Thymus (tissue), 2 donors: Measurements from ENCODE around the gene UPK3BL2. TPM values are rescaled to one million over a fixed set of nuclear protein-coding genes. Genes with fewer than 3 reads are reported as not detected.

ENCODE experiments used
- polyA plus RNA-seq: library from polyadenylated mRNA; stranded (reverse); fragments of 200-250 nt; gene quantifications from one replicate; pipeline ENCODE4 v1.2.3, GENCODE V29; 2013
- total RNA-seq: library from RNA; stranded (reverse); fragments of 120-200 nt; gene quantifications from one replicate; pipeline ENCODE4 v1.2.4, GENCODE V29; 2013
- donor health status: healthy.

Gene UPK3BL2
- total and polyA plus RNA-seq, 2 donors: 2.8 to 28.2 TPM

Other genes with a start within 250 kb of the UPK3BL2 start
- gene SPDYE6, start 187.3 kb downstream of the UPK3BL2 start, total RNA-seq: not detected
- gene SPDYE6, start 187.3 kb downstream of the UPK3BL2 start, polyA plus RNA-seq: 0.16 TPM
- gene PRKRIP1, start 147.3 kb downstream of the UPK3BL2 start, total RNA-seq: 19.4 TPM
- gene PRKRIP1, start 147.3 kb downstream of the UPK3BL2 start, polyA plus RNA-seq: 54.4 TPM
- 13.6 TPM for gene ORAI2, start 110.1 kb downstream of the UPK3BL2 start, total RNA-seq
- gene ORAI2, start 110.1 kb downstream of the UPK3BL2 start, polyA plus RNA-seq: 11.6 TPM
- 10.0 TPM for gene ALKBH4, start 78.8 kb downstream of the UPK3BL2 start, total RNA-seq
- gene ALKBH4, start 78.8 kb downstream of the UPK3BL2 start, polyA plus RNA-seq: 11.4 TPM
- 16.2 TPM for gene LRWD1, start 78.7 kb downstream of the UPK3BL2 start, total RNA-seq
- 19.9 TPM for gene LRWD1, start 78.7 kb downstream of the UPK3BL2 start, polyA plus RNA-seq
- gene POLR2J, start 64.8 kb downstream of the UPK3BL2 start, total RNA-seq: 76.0 TPM
- 67.1 TPM for gene POLR2J, start 64.8 kb downstream of the UPK3BL2 start, polyA plus RNA-seq
- gene RASA4B, start 25.9 kb downstream of the UPK3BL2 start, total RNA-seq: 7.2 TPM
- gene RASA4B, start 25.9 kb downstream of the UPK3BL2 start, polyA plus RNA-seq: 14.7 TPM
- 0.05 TPM for gene SPDYE2, start 7.5 kb upstream of the UPK3BL2 start, total RNA-seq
- gene SPDYE2, start 7.5 kb upstream of the UPK3BL2 start, polyA plus RNA-seq: 0.05 TPM
- 26.3 TPM for gene POLR2J3, start 28.9 kb upstream of the UPK3BL2 start, total RNA-seq
- 75.2 TPM for gene POLR2J3, start 28.9 kb upstream of the UPK3BL2 start, polyA plus RNA-seq
- 13.6 TPM for gene RASA4, start 73.1 kb upstream of the UPK3BL2 start, total RNA-seq
- gene RASA4, start 73.1 kb upstream of the UPK3BL2 start, polyA plus RNA-seq: 42.3 TPM
- 11.5 TPM for gene UPK3BL1, start 99.1 kb upstream of the UPK3BL2 start, total RNA-seq
- gene UPK3BL1, start 99.1 kb upstream of the UPK3BL2 start, polyA plus RNA-seq: 256 TPM
- gene SPDYE2B, start 106.6 kb upstream of the UPK3BL2 start, total RNA-seq: not detected
- gene SPDYE2B, start 106.6 kb upstream of the UPK3BL2 start, polyA plus RNA-seq: 0.02 TPM
- 1.3 TPM for gene POLR2J2, start 128.0 kb upstream of the UPK3BL2 start, total RNA-seq
- gene POLR2J2, start 128.0 kb upstream of the UPK3BL2 start, polyA plus RNA-seq: 4.8 TPM
- gene FAM185A, start 205.3 kb upstream of the UPK3BL2 start, total RNA-seq: 8.2 TPM
- 5.6 TPM for gene FAM185A, start 205.3 kb upstream of the UPK3BL2 start, polyA plus RNA-seq